IPS-18c (cell line): ENCODE measurements around the gene POLR1C.

ENCODE experiments used
- H3K4me3 ChIP-seq: 2 replicates; pipeline ENCODE4 v1.7.0; 2013; ENCODE audit warnings: low read depth, mild to moderate bottlenecking, low read length, moderate library complexity; ENCODE audit not compliant: insufficient read depth
- H3K9me3 ChIP-seq: one replicate; pipeline ENCODE4 v1.6.1; 2013; ENCODE audit warnings: mild to moderate bottlenecking, low read length, moderate library complexity; ENCODE audit not compliant: control insufficient read depth, insufficient read depth

The POLR1C gene

DNA sequence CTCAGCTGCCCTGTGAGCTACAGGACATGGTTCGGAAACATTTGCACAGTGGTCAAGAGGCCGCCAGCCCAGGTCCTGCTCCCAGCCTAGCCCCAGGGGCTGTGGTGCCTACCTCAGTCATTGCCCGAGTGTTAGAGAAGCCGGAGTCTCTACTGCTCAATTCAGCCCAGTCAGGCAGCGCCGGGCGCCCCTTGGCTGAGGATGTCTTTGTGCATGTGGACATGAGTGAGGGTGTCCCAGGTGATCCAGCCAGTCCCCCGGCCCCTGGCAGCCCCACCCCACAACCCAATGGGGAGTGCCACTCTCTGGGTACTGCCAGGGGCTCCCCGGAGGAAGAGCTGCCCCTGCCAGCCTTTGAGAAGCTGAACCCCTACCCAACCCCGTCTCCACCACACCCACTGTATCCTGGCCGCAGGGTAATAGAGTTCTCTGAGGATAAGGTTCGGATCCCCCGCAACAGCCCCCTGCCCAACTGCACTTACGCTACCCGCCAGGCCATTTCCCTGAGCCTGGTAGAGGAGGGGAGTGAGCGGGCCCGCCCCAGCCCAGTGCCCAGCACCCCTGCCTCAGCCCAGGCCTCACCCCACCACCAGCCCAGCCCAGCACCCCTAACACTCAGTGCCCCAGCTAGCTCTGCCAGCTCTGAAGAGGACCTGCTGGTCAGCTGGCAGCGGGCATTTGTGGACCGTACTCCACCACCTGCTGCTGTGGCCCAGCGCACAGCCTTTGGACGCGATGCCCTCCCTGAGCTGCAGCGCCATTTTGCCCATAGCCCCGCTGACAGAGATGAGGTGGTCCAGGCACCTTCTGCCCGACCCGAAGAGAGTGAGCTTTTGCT is 11.9 kb upstream of the POLR1C start:
- Histone ChIP-seq H3K9me3 (no peaks in the 10 kb centered on the region), H3K4me3 (no peak overlapping the region)

GRCh38 chr6:43505718-43506117 is 11.2 kb upstream of the POLR1C start:
- H3K4me3 ChIP-seq = no peak overlapping the region
- no peaks in the 10 kb centered on the region for H3K9me3 ChIP-seq

DNA sequence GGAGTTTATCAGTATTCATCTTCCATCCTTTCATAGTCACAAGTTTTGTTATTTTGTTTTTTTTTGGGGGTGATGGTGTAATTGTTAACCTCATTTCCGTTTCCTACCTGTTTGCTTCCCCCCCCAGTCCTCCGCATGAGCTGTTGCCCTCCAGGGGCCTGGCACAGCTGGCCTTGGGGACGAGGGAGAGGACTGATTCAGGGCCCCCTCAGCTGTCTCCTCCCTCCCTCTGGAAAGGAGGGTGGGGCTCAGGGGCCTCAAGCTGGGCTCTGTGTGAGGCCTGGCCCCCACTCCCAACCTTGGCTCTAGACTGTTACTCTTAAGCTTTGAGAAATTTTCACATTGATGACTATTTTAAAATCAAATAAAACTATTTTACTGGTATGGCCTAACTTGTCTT is 10.7 kb upstream of the POLR1C start:
- Histone ChIP-seq H3K9me3 (no peaks in the 10 kb centered on the region), H3K4me3 (no peak overlapping the region)

DNA sequence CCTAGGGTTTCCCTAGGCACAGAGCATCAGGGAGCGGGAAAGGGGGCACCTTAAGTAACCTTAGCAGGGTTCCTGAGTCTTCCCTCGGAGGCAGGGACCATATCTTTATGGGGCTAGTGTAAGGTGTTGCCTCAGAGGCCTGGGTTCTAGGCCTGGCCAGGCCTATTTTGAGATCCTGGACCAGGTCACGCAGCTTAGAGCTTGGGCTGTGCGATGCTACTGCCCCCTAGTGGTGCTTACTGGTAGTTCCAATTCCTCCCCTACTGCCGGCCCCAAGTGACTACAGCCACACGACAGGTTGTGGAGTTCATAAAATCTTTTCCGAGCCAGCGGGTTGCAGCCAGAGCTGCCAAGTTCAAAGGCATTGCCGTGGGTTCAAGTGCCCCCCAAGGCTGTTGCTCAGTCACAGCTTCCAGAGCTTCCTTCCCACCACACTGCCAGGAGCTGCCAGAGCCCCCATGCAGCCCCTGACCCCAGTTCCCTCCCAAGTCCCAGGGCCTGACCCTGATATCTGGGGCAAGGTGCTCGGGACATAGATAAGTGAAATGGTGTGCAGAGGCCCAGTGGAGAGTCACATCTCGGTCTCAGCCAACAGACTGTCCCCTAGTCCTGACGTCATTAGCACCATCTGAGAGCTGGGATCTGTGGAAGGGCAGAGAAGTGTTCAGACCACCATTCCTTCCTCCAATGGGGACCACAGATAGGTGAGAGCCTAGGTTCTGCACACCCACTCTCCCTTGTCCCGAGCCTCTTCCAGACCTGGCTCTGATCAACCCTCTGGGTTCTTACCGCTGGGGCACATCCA is 10.0 kb upstream of the POLR1C start:
- Histone ChIP-seq H3K9me3 (no peaks in the 10 kb centered on the region), H3K4me3 (no peak overlapping the region)

DNA sequence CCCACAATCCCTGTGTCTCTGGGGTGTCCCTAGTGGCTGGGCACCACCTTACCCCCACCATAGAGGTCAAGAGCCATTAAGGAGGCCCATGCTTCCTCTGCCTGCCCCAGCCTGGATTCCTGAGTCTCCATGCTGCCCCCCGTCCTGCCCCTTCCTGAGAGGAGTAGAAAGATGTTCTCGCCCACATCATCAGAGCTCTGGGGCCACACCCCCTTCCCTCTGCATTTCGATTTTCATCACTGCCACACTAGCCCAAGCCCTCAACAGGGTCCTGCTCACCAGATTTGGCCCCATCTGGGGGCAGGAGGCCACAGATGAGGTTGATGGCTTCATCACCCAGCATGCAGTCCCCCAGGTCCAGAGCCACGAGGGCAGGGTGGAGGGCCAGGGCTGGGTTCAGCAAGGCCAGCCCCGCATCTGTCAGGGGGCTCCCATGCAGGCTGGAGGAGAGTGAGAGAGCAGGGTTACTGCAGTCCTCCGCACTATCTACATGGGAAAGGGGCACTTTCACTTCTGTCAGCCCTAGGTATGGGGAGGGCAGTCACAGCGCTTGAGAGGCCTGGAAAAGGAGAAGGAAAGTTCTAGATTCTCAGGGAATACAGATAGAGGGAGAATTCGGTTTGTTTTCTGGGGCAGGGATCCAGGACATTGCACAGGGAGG is 8.3 kb upstream of the POLR1C start:
- Histone ChIP-seq H3K9me3 (no peaks in the 10 kb centered on the region), H3K4me3 (peak overlapping the region; percentile 71; the same call in 1 of the 2 replicates)

GRCh38 chr6:43509142-43509983 is 7.5 kb upstream of the POLR1C start:
- peak overlapping the region; percentile 71 for H3K4me3 ChIP-seq
- no peaks in the 10 kb centered on the region for H3K9me3 ChIP-seq

DNA sequence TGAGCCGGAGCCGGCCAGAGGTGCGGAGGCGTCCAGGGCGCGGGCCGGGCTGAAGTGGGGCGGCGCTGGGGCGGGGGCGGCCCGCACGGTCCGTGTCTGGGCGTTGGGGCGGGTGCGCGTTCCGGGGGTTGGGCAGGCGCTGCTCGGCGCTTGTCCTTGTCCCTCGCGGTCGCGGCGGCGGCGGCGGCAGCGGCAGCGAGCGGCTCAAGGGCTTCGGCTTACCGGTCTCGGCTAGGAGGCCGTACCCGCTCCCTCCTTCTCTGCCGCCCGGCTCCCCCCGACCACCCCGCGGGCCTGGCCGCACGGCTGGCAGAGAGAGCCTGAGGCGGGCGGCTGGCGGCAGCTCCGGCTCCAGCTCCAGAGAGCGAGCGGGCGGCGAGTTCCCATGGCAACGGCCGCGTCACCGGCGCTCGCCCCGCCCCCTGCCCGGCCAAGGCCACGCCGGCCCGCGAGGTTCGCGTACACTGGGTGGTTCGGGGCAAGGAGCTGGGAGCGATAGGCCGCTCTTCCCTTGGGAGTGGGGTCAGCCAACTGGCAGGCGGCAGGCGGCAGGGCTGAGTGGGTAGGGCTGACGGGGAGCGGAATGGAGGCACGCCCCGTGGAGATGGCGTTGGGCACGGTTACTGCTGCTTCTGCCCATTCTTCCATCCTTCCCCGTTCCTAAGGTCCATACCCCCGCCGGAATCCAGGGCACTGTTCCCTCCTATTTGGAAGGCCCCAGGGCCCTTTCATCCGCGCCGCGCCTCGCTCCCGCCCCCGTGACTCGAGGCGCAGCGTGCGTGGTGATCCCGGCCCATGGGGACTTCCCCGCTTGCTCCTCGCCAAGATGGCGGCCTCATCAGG is 6.7 kb upstream of the POLR1C start, which contains the start of gene LRRC73:
LRRC73 (minus strand) TSS at position 363 of the 843 bp plus-strand sequence. CDS start 561 bp downstream, outside the sequence.
- H3K4me3 ChIP-seq = peak within 1 kb of the TSS; percentile 71
- no peaks in the 10 kb centered on the region for H3K9me3 ChIP-seq

GRCh38 chr6:43510827-43511163 is 6.1 kb upstream of the POLR1C start:
- H3K4me3 ChIP-seq = peak overlapping the region; percentile 71
- H3K9me3 ChIP-seq = no peaks in the 10 kb centered on the region

GRCh38 chr6:43511824-43512415 is 5.0 kb upstream of the POLR1C start:
- no peak overlapping the region for H3K4me3 ChIP-seq
- H3K9me3 ChIP-seq = no peaks in the 10 kb centered on the region

- H3K9me3 ChIP-seq = no peaks in the 10 kb centered on the region
- H3K4me3 ChIP-seq = peak overlapping the region; percentile 93
These were observed 1.1 kb upstream of the POLR1C start for GRCh38 chr6:43515808-43516207.

- Histone ChIP-seq H3K4me3 (peak overlapping the region; percentile 93), H3K9me3 (no peaks in the 10 kb centered on the region)
These were observed 557 bp upstream of the POLR1C start for GRCh38 chr6:43516367-43516696.

DNA sequence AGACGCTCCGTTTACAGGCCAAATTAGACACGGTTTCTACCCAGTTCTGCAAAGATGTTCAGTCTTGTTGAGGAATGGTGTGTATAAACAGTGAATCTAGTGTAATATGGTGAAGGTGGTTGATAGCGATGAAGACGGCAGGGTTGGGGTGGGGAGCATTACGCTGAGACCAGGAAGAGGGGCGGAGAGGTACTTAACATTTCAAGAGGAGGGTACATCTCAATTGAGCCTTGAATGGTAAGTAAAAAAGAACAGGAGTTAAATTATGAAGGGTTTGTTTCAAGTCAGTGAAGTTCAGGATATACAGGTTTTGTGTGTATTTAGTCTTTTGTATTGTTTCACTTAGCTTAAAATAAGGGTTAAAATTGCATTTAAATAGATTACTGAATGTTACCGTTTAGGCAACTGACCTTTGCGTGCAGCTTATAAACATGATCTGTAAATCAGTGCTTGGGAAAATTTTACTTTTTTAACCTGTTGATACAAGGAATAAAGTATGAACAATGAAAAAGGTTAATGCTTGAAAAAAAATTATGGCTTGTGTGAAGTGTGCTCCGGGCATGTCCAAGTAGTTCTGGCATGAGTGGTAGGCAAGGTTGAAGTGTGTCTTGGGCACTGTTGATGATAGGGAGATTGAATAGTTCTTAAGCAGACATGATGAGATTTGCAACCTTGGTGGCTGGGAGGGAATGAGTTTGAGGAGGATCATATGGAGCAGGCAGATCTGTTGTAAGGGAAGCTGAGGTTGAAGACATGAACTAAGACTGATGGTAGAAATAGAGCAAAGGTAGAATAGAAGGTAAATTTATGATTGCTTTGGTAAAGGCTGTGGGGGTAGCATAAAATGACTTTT is 842 bp downstream of the POLR1C start:
- H3K9me3 ChIP-seq = no peaks in the 10 kb centered on the region
- peak overlapping the region; percentile 93 for H3K4me3 ChIP-seq

GRCh38 chr6:43520097-43520496 is 3.2 kb downstream of the POLR1C start:
- Histone ChIP-seq H3K4me3 (no peak overlapping the region), H3K9me3 (no peaks in the 10 kb centered on the region)

DNA sequence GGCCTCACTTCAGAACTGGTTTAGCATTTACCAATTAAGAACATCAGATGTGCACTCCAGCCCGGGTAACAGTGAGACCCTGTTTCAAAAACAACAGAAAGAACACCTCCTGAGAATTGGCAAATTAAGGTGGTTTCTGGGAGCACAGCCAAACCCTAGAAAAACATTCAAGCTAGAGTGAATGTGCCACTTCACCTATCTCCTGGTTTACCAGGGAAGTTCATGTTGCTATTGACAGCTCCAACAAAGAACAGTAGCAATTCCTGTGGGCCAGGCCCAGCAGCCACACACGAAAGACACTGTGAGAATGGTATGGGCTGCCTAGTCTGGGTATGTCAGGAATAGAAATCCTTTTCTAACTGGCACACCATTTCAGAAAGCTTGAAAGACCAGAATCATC is 4.9 kb downstream of the POLR1C start:
- H3K4me3 ChIP-seq = no peak overlapping the region
- no peaks in the 10 kb centered on the region for H3K9me3 ChIP-seq

DNA sequence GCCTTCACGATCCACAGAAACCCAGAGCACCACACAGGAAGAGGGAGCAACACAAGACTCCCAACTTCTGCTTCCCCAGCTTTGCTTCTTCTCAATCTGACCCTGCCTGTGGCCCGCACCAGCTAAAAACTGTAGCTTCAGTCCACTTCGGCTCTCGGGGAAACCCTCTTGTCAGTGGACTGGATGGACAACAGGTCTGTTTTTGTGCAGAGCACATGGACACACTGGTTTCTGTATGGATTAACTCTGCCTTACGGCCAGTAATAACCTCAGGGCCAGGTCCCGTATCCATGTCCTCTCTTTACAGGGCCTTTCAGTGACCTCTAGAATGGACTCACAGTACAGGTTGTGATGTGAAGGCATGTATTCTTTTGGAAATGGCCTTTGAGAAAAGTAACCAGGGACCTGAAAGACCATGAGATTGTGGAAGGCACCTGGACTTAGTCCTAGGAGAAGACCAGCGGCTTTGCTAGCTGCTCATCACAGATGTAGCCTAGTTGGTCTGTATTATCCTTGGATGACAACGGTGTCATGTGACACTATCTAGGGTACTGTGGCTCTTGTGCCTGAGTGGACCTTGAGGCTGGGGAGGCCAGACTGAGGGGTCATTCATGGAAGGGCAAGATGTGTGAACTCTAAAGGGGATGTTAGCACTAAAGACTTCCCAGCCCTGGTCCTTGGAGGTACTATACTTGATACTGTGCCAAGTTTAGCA is 5.8 kb downstream of the POLR1C start:
- no peak overlapping the region for H3K4me3 ChIP-seq
- H3K9me3 ChIP-seq = no peaks in the 10 kb centered on the region
